ENCODE measurements around the gene ARHGAP24.

GRCh38 chr4:85573270-85573669 is 98.3 kb downstream of the ARHGAP24 start:
- TF ChIP-seq, protein P1, sequence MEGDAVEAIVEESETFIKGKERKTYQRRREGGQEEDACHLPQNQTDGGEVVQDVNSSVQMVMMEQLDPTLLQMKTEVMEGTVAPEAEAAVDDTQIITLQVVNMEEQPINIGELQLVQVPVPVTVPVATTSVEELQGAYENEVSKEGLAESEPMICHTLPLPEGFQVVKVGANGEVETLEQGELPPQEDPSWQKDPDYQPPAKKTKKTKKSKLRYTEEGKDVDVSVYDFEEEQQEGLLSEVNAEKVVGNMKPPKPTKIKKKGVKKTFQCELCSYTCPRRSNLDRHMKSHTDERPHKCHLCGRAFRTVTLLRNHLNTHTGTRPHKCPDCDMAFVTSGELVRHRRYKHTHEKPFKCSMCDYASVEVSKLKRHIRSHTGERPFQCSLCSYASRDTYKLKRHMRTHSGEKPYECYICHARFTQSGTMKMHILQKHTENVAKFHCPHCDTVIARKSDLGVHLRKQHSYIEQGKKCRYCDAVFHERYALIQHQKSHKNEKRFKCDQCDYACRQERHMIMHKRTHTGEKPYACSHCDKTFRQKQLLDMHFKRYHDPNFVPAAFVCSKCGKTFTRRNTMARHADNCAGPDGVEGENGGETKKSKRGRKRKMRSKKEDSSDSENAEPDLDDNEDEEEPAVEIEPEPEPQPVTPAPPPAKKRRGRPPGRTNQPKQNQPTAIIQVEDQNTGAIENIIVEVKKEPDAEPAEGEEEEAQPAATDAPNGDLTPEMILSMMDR (conservative IDR thresholded peaks at IDR 0.05 in 1 of 2, IDR thresholded peaks at IDR 0.05 in 1 of 2; ENCODE audit: extremely low read depth in 1 of 2, insufficient read depth in 1 of 2, low read depth in 1 of 2, low read length in 2 of 2): no peak
- no peak for TF ChIP-seq EZH2 (IDR thresholded peaks at IDR 0.05; ENCODE audit: borderline replicate concordance, low read length)

All from mammary epithelial cell (primary cell).